Naive B cell (primary cell): ENCODE data around the gene SEC14L6. TPM values are rescaled to one million over a fixed set of nuclear protein-coding genes. Genes with fewer than 3 reads are reported as not detected.

Source experiments
- ATAC-seq, 2 donors: fragments of 150-1000 bp; cut with Tn5 transposase; 2 replicates each; pipeline ENCODE4 v1.10.0; 2021; ENCODE audit warnings: low read depth in 2 of 2, mild to moderate bottlenecking in 2 of 2, moderate library complexity in 2 of 2
- DNase-seq: peaks from one replicate; pipeline ENCODE4 v3.0.0; 2022
- H3K27ac Mint-ChIP-seq, 6 donors: one replicate each; pipeline ENCODE4 v1.8.0; 2020 to 2022; ENCODE audit warnings: mild to moderate bottlenecking in 6 of 6, mixed read lengths in 6 of 6, moderate library complexity in 5 of 6, inconsistent platforms in 2 of 6
- H3K27me3 Mint-ChIP-seq, 3 donors: one replicate each; pipeline ENCODE4 v1.8.0; 2021 to 2022; ENCODE audit warnings: mixed read lengths in 3 of 3, mild to moderate bottlenecking in 1 of 3
- H3K36me3 Mint-ChIP-seq, 2 donors: one replicate each; pipeline ENCODE4 v1.8.0; 2020 to 2022; ENCODE audit warnings: mixed read lengths in 2 of 2, inconsistent platforms in 1 of 2, mild to moderate bottlenecking in 1 of 2
- H3K4me1 Mint-ChIP-seq, 3 donors: one replicate each; pipeline ENCODE4 v1.8.0; 2020 to 2022; ENCODE audit warnings: mixed read lengths in 3 of 3, inconsistent platforms in 1 of 3, mild to moderate bottlenecking in 1 of 3, moderate library complexity in 1 of 3
- H3K4me3 Mint-ChIP-seq, 8 donors: one replicate each; pipeline ENCODE4 v1.8.0; 2020 to 2022; ENCODE audit warnings: mild to moderate bottlenecking in 8 of 8, mixed read lengths in 8 of 8, moderate library complexity in 8 of 8, inconsistent platforms in 2 of 8
- H3K9me3 Mint-ChIP-seq, 7 donors: one replicate each; pipeline ENCODE4 v1.8.0; 2020 to 2022; ENCODE audit warnings: mixed read lengths in 7 of 7, mild to moderate bottlenecking in 5 of 7, inconsistent platforms in 2 of 7, moderate library complexity in 1 of 7
- polyA plus RNA-seq, 6 donors: library from polyadenylated mRNA; unstranded; fragments of 300-500 nt; fragmentation: Illumina TruSeq; gene quantifications; one replicate each; pipeline ENCODE4 v1.2.3, GENCODE V29; 2021; ENCODE audit warnings: low read depth in 6 of 6

The SEC14L6 gene
- polyA plus RNA-seq, 6 donors from 2014 or later = not detected

DNA sequence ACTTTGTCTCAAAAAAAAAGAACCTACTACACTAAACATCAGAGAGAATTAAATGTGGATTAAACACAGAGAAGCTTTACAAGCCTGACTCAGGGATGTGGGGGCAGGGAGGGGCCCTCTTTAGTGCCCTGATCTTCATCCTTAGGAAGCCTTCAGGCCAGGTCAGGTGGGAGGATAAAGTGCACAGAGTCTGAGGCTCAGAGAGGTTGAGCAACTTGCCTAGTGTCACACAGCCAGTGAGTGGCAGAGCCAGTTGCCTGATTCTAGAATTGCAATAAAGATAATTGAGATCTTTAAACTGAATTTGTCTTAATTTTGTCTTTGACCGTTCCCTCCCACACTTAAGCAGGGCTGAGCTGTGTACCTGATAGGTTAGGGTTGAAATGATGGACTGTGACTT, 7.2 kb downstream of the SEC14L6 start:
- no peak for ATAC-seq

DNA sequence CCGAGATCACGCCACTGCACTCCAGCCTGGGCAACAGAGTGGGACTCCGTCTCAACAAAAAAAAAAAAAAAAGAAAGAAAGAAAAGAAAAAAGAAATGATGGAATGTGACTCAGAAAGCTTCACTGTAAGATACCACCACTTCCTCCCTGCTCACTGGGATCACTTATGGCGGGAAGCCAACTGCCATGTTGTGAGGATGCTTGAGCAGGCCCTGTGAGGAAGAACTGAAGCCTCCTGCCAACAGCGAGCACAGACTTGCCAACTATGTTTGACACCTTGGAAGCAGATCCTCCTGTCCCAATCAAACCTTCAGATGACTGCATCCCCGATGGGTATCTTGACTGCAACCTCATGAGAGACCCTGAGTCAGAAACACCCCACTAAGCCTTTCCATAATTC, 8.3 kb downstream of the SEC14L6 start:
- Mint-ChIP-seq H3K9me3 (no peaks in the 10 kb centered on the region), H3K36me3 (no peaks in the 10 kb centered on the region), H3K27ac (no peak overlapping the region), H3K4me3 (no peak overlapping the region), H3K27me3 (peaks cover 33 to 50% (median 45%) of the 10 kb centered on the region in 3 donors), H3K4me1 (no peaks in the 10 kb centered on the region)
- DNase-seq (no peak), ATAC-seq (no peak)

More for the DNA sequence above, 7.2 kb downstream of the SEC14L6 start:
- Mint-ChIP-seq H3K36me3 (no peaks in the 10 kb centered on the region), H3K27ac (no peak overlapping the region), H3K4me3 (no peak overlapping the region), H3K9me3 (no peaks in the 10 kb centered on the region), H3K27me3 (peaks cover 37 to 54% (median 52%) of the 10 kb centered on the region in 3 donors), H3K4me1 (no peaks in the 10 kb centered on the region)
- no peak for DNase-seq

DNA sequence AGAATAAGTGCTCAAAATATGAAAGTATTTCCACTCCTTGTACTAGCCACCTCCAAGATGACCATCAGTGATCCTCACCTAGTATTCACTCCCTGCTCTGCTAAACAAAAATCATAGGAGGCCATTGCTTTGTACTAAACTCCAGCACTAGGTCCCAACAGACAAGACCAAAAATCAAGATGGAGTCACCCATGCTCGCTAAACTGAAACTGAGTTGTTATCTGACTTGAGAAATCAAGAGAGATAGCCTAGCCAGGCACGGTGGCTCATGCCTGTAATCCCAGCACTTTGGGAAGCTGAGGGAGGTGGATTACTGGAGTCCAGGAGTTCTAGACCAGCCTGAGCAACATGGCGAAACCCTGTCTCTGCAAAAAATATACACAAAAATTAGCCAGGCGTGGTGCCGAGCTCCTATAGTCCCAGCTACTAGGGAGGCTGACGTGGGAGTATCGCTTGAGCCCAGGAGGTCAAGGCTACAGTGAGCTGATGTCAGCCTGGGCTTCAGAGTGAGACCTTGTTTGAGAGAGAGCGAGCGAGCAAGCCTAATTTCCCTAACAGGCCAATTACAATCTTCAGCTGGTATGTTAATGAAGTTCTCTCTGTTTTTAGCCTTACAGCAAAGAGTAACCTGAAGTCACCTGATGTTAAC, 9.3 kb downstream of the SEC14L6 start:
- no peaks in the 10 kb centered on the region for H3K4me1 Mint-ChIP-seq
- H3K9me3 Mint-ChIP-seq = no peaks in the 10 kb centered on the region
- no peaks in the 10 kb centered on the region for H3K36me3 Mint-ChIP-seq
- DNase-seq = no peak
- peaks cover 27 to 47% (median 44%) of the 10 kb centered on the region in 3 donors for H3K27me3 Mint-ChIP-seq
- H3K27ac Mint-ChIP-seq = no peak overlapping the region
- no peak for ATAC-seq
- H3K4me3 Mint-ChIP-seq = no peak overlapping the region

DNA sequence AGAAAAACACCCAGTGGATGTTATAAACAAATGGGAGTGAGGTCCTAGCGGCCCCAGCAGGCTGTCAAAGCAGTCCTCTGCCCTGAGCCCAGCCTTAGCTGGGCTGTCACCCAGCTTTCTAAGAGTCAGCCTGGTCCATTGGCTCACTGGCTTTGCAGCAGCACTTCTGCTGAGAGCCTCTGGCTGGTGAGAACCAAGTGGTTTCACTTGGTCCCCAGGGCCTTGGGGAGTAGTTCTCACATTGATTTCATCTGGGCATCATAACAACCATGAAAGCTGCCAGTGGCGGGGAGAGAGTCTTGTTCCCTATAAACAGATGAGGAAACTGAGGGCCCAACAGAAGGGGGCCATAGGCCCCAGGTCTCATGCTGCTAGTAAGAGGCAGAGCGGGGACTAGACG, 11.4 kb downstream of the SEC14L6 start:
- ATAC-seq = no peak
- H3K9me3 Mint-ChIP-seq = no peaks in the 10 kb centered on the region
- no peak overlapping the region for H3K27ac Mint-ChIP-seq
- DNase-seq = no peak
- H3K4me1 Mint-ChIP-seq = no peaks in the 10 kb centered on the region
- no peaks in the 10 kb centered on the region for H3K36me3 Mint-ChIP-seq
- peaks cover 20 to 43% (median 39%) of the 10 kb centered on the region in 3 donors for H3K27me3 Mint-ChIP-seq
- no peak overlapping the region for H3K4me3 Mint-ChIP-seq

DNA sequence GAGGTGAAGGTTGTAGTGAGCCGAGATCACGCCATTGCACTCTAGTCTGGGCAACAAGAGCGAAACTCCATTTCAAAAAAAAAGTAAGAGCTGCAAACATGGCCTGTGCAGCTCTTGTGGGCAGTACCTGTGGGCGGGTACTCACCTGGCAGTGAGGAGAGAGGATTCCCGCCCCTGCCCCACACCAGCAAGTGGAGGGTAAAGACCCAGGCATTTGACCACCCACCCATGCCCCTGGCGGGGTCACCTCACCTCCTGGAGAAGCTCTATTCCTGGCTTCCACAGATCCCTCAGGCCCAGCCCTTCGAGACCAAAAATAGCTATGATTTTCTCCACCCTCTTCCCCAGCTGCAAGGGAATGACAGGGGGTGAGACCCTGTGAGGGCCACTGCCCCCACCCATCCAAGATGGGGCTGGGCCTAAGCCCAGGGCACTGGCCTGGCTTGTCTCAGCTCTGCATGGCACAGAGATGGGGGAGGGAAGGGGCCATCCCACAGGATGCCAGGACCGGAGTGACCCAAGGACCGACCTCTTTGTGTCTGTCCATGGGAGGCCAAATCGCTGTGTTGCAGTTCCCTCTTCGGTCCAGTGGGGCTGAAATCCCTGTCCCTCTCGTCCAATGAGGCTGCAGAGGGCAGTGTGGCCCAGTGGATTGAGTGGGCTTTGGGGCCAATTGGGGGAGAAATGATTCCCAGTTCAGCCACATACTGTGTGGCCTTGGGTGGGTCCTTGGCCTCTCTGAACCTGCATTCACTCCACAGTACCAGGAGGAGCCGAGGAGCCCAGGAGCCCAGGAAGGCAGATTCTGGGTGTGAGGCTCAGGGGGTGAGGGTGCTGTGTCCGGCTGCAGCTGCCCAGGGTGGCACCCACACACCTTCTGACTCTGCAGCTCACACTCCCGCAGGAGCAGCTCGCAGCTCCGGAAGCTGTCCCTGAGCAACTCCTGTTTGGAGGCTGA, 14.6 kb downstream of the SEC14L6 start:
- Mint-ChIP-seq H3K4me3 (no peak overlapping the region), H3K36me3 (no peaks in the 10 kb centered on the region), H3K9me3 (no peaks in the 10 kb centered on the region), H3K27me3 (peaks cover 0 to 30% (median 22%) of the 10 kb centered on the region in 3 donors), H3K4me1 (no peaks in the 10 kb centered on the region), H3K27ac (no peak overlapping the region)
- DNase-seq = no peak
- no peak for ATAC-seq

DNA sequence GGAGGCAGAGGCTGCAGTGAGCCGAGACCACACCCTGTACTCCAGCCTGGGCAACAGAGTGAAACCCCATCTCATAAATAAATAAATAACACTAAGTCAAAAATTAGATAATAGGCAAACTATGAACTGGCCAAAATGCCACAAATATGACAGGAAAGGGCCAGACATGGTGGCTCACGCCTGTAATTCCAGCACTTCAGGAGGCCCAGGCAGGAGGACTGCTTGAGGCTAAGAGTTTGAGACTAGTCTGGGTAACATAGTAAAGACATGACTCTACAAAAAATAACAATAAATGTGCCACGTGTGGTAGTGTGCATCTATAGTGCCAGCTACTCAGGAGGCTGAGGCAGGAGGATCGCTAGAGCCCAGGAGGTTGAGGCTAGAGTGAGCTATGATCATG, 19.9 kb downstream of the SEC14L6 start:
- ATAC-seq = no peak
- Mint-ChIP-seq H3K9me3 (no peaks in the 10 kb centered on the region), H3K27me3 (peaks cover 10 to 45% (median 40%) of the 10 kb centered on the region in 3 donors), H3K27ac (no peak overlapping the region), H3K4me1 (no peaks in the 10 kb centered on the region), H3K4me3 (no peak overlapping the region), H3K36me3 (no peaks in the 10 kb centered on the region)
- no peak for DNase-seq

DNA sequence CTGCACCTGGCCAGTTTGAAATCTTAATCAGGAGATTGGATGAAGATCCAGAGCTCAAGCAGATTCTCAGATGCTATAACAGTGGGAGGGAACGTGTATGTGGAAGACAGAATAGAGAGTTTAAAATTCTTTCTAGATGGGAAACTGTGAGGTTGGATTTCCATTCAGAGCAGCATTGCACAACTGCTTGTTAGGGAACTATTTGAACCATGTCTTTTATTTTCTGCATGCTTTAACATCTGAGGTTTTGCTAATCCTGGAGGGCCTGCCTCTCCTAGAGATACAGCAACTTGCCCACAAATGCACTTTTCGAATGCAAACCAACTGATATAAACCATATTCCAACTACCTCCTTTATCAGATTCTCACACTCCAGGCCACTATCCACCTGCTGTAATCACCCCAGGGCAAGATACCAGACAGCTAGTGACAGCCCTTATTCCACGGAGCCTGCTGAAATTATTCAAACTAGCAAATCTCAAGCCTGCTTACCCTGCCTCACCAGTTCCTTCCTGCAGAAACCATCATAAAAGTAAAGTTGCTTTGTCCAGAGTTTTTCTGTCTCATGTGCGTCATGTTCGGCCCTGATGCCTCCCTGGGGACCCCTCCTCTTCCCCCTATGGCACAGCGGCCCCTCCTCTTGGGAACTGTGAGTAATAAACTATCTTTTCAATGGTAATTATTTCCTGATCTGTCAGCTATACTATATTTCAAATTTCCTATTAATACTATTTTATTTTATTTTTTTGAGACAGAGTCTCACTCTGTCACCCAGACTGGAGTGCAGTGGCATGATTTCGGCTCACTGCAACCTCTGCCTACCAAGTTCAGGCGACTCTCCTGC, 22.7 kb downstream of the SEC14L6 start:
- H3K36me3 Mint-ChIP-seq = no peaks in the 10 kb centered on the region
- peaks cover 10 to 43% (median 34%) of the 10 kb centered on the region in 3 donors for H3K27me3 Mint-ChIP-seq
- DNase-seq (no peak), ATAC-seq (no peak)
- no peaks in the 10 kb centered on the region for H3K9me3 Mint-ChIP-seq
- H3K27ac Mint-ChIP-seq = no peak overlapping the region
- H3K4me3 Mint-ChIP-seq = no peak overlapping the region
- no peaks in the 10 kb centered on the region for H3K4me1 Mint-ChIP-seq

DNA sequence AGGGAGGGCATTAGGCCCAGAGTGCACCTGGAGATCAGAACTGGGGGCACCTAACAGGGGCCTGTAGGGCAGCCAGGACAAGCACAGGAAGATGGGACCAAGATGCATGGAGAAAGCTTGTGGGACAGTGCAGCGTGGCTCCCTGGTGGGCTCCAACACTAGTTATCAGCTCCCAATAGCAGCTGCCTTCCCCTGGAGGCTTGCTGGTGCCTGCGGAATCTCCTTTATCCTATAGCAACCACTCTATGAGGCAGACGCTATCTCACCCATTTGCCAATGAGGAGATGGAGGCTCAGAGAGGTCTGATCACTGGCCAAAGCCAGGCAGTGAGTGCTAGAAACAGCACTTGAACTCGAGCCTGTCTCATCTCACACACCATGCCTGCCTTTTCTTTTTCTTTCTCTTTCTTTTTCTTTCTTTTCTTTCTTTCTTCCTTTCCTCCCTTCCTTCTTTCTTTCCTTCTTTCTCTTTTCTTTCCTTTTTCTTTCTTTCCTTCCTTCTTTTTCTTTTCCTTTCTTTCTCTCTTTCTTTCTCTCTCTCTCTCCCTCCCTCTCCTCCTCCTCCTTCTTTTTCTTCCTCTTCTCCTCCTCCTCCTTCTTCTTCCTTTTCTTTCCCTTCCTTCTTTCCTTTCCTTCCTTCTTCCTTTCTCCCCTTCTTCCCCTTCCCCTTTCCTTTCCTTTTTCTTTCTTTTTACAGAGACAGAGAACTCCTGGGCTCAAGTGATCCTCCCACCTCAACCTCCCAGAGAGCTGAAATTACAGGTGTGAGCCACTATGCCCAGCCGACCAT, 25.0 kb downstream of the SEC14L6 start:
- DNase-seq (no peak), ATAC-seq (no peak)
- Mint-ChIP-seq H3K36me3 (no peaks in the 10 kb centered on the region), H3K27ac (no peak overlapping the region), H3K4me3 (peak overlapping the region in 1 of 8 donors; percentile 64), H3K4me1 (no peaks in the 10 kb centered on the region), H3K27me3 (peaks cover 16 to 43% (median 36%) of the 10 kb centered on the region in 3 donors), H3K9me3 (no peaks in the 10 kb centered on the region)

DNA sequence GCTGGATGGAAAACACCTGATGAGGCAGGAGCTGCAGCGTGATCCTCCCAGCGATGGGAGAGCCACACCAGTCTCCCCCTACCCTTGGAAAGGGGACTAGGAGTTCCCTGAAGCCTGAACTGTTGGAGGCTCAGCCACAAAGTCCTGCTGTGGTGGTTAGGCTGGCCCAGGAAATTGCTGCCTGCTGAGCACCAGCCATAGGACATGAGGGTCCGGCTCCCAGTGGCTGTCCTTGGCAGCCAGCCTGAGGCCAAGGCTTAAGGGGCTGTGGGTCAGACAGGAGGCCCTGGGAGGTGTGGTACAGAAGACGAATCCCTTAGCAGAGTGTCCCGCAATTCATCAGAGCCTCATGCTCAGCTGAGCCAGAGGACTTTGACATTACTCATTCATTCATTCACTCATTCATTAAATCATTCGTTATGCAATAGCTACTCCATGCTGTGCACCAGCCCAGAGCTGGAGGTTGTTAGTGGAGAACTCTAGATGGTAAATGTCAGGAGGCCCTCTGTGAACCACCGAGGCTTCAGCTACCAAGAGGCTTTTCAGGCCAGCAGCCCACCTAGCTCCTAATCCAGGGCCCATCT, 26.6 kb downstream of the SEC14L6 start:
- peaks cover 19 to 44% (median 32%) of the 10 kb centered on the region in 3 donors for H3K27me3 Mint-ChIP-seq
- no peak overlapping the region for H3K4me3 Mint-ChIP-seq

DNA sequence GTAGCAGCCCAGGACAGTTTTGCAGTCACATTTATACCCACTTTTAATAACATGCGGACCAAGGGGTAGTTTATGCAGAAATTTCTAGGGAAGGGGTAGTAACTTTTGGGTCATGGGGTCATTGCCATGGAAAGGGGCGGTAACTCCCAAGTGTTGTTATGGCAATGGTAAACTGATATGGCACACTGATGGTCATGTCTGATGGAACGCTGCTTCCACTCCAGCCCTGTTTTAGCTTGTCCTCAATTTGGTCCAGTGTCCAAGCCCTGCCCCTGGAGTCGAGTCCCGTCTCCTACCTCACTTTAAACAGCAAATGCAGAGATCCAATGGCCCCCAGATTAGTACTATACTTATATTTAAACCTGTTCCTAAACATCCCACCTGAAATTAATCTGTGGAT, 29.8 kb downstream of the SEC14L6 start:
- Mint-ChIP-seq H3K9me3 (peaks cover 0 to 11% (median 3%) of the 10 kb centered on the region in 7 donors), H3K4me3 (no peak overlapping the region), H3K36me3 (no peaks in the 10 kb centered on the region), H3K27ac (no peak overlapping the region), H3K4me1 (no peaks in the 10 kb centered on the region), H3K27me3 (peaks cover 13 to 31% (median 27%) of the 10 kb centered on the region in 3 donors)
- ATAC-seq (no peak), DNase-seq (no peak)

More for the DNA sequence above, 26.6 kb downstream of the SEC14L6 start:
- Mint-ChIP-seq H3K4me1 (no peaks in the 10 kb centered on the region), H3K36me3 (no peaks in the 10 kb centered on the region), H3K9me3 (no peaks in the 10 kb centered on the region), H3K27ac (no peak overlapping the region)
- ATAC-seq (no peak), DNase-seq (no peak)

DNA sequence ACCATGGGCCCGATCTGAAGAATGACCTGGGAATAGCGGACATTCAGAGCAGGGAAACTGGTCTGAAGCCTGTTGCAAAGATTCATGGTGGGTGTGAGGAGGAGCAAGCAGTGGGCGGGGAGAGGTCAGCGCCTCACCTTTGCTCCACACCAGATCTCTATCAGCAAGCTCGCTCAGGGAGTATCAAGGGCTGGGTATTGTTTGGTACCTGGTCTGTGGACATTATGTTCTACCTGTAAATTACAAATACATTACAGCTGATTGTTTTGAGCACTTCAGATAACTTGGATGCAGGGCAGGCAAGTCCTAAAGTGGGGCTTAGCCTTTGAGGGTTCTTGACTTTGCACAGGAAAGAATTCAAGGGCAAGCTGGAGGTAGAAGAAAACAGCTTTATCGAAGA, 30.3 kb downstream of the SEC14L6 start:
- no peak for DNase-seq
- Mint-ChIP-seq H3K36me3 (no peaks in the 10 kb centered on the region), H3K27me3 (peaks cover 13 to 26% (median 25%) of the 10 kb centered on the region in 3 donors), H3K9me3 (peaks cover 0 to 13% (median 3%) of the 10 kb centered on the region in 7 donors), H3K27ac (peak overlapping the region in 1 of 6 donors; percentile 44), H3K4me3 (no peak overlapping the region), H3K4me1 (no peaks in the 10 kb centered on the region)
- no peak for ATAC-seq

DNA sequence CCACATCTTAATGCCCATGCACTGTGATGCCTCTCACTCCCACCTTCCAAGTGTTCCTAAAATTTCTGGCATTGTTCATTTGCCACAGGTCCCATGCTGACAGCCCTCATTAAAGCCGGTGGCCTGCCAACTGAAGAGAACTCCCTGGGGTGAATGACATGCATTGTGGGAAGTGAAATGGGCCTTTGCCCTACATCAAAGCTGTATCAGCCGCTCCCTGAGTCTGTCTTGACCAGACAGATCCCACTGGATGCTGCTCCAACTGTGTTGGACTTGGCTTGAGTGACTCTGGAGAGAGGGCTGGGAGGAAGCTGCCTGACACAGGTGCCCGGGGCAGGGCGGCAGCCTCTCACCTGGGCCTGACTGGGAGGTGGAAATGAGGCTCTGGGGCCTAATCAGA, 32.3 kb downstream of the SEC14L6 start:
- Mint-ChIP-seq H3K36me3 (no peaks in the 10 kb centered on the region), H3K9me3 (peaks cover 0 to 24% (median 3%) of the 10 kb centered on the region in 7 donors), H3K4me3 (no peak overlapping the region), H3K27me3 (peaks cover 13 to 32% (median 19%) of the 10 kb centered on the region in 3 donors), H3K4me1 (no peaks in the 10 kb centered on the region), H3K27ac (no peak overlapping the region)
- ATAC-seq (no peak), DNase-seq (no peak)
